GM12878 (cell line): ENCODE results near the gene NFE2. TPM values are rescaled to one million over a fixed set of nuclear protein-coding genes. Genes with fewer than 3 reads are reported as not detected.

Source experiments
- ATAC-seq: fragments of 200-7000 bp; cut with Tn5 transposase; 3 replicates; pipeline ENCODE4 v1.9.1; 2020; ENCODE audit warnings: mild to moderate bottlenecking, moderate library complexity
- BruUV-seq: library from RNA; stranded (reverse); fragments of 400-500 nt; replicated peaks from 2 replicates; lab custom pipeline; 2021; lab: Mats Ljungman, UMichigan
- CTCF ChIA-PET: fragments of 300-600 bp; sonication (Branson Sonifier 250); formaldehyde crosslinking; extraction: SDS; loops from one replicate; lab custom pipeline; 2021; ENCODE audit warnings: inconsistent platforms; lab: Yijun Ruan, JAX
- POLR2A ChIA-PET: fragments of 350-600 bp; formaldehyde crosslinking; extraction: SDS; loops from one replicate; lab custom pipeline; 2021; ENCODE audit warnings: inconsistent platforms; lab: Charles Lee
- RAD21 ChIA-PET: fragments of 300-600 bp; sonication (Branson Sonifier 250); formaldehyde crosslinking; loops from one replicate; lab custom pipeline; 2023; ENCODE audit warnings: antibody characterized with exemption; ENCODE audit not compliant: unreplicated experiment; lab: Charles Lee
- SMC1A ChIA-PET: fragments of 300-600 bp; sonication (Branson Sonifier 250); formaldehyde crosslinking; loops from one replicate; lab custom pipeline; 2023; ENCODE audit not compliant: unreplicated experiment, uncharacterized antibody; lab: Charles Lee
- DNase-seq: peaks from one replicate; pipeline ENCODE4 v3.0.0-alpha.2; 2011; ENCODE audit warnings: low read depth, low spot score
- FAIRE-seq: peaks from 3 replicates; lab custom pipeline; 2011; peaks lifted over from hg19 to GRCh38; lab: Jason Lieb, UNC
- H2AFZ ChIP-seq: 2 replicates; pipeline ENCODE4 v1.6.0; 2011; ENCODE audit warnings: low read depth, low read length, control low read depth; ENCODE audit not compliant: control insufficient read depth
- H3K27ac ChIP-seq: 2 replicates; pipeline ENCODE4 v1.5.1; 2011; ENCODE audit warnings: control low read depth; ENCODE audit not compliant: control insufficient read depth, insufficient read depth
- H3K27me3 ChIP-seq, 2 experiments: replicated peaks in 1 of 2; 2 replicates each; pipeline versions ENCODE4 v1.6.0 to v1.6.1; 2011; ENCODE audit warnings: low read length in 1 of 2; ENCODE audit not compliant: control insufficient read depth in 2 of 2, insufficient read depth in 2 of 2
- H3K36me3 ChIP-seq, 2 experiments: 2 replicates each; pipeline ENCODE4 v1.5.1; 2011; ENCODE audit warnings: low read length in 1 of 2; ENCODE audit not compliant: control insufficient read depth in 2 of 2, insufficient read depth in 2 of 2
- H3K4me1 ChIP-seq: 2 replicates; pipeline ENCODE4 v1.6.1; 2011; ENCODE audit warnings: mild to moderate bottlenecking, low read length, moderate library complexity, mixed read lengths; ENCODE audit not compliant: control insufficient read depth, insufficient read depth
- H3K4me2 ChIP-seq: 2 replicates; pipeline ENCODE4 v1.6.0; 2011; ENCODE audit warnings: control low read depth; ENCODE audit not compliant: control insufficient read depth, insufficient read depth
- H3K4me3 ChIP-seq: fragments of 200-600 bp; sonication (generic); 2 replicates; pipeline ENCODE4 v1.5.1; 2016
- H3K79me2 ChIP-seq: 2 replicates; pipeline ENCODE4 v1.6.0; 2011; ENCODE audit warnings: low read length; ENCODE audit not compliant: control insufficient read depth, insufficient read depth
- H3K9ac ChIP-seq: 2 replicates; pipeline ENCODE4 v1.8.0; 2011; ENCODE audit warnings: low read length, control low read depth, mixed read lengths; ENCODE audit not compliant: control insufficient read depth, insufficient read depth
- H3K9me3 ChIP-seq: replicated peaks from 3 replicates; pipeline ENCODE4 v1.5.1; 2011; ENCODE audit warnings: mild to moderate bottlenecking, low read length; ENCODE audit not compliant: control insufficient read depth, insufficient read depth
- H4K20me1 ChIP-seq: 2 replicates; pipeline ENCODE4 v1.6.0; 2011; ENCODE audit not compliant: control insufficient read depth, insufficient read depth
- POLR2AphosphoS5 ChIP-seq: IDR thresholded peaks from 2 replicates; pipeline ENCODE4 v1.6.1; 2011; ENCODE audit warnings: mild to moderate bottlenecking, low read length, inconsistent platforms
- RAD21 ChIP-seq: IDR thresholded peaks from 2 replicates; pipeline ENCODE4 v1.6.1; 2011; ENCODE audit warnings: mild to moderate bottlenecking, low read depth, low read length, moderate library complexity; ENCODE audit not compliant: insufficient read depth
- SMC3 ChIP-seq: IDR thresholded peaks from 2 replicates; pipeline ENCODE4 v1.6.1; 2011; ENCODE audit warnings: low read length, improper control_type of control experiment, borderline replicate concordance
- WGBS: methylation state at CpG from one replicate; pipeline ENCODE4 v1.1.6; 2016; ENCODE audit warnings: low lambda C conversion rate; ENCODE audit not compliant: insufficient replicate concordance, insufficient coverage; ENCODE audit errors: missing lambda C conversion rate; 5-methylcytosine and 5-hydroxymethylcytosine counted together
- in situ Hi-C: fragments of 300-500 bp; cut with MboI; formaldehyde crosslinking; loops from 9 replicates; pipeline ENCODE4 v1.14.3; 2018; ENCODE audit warnings: mixed read lengths
- intact Hi-C: fragments of 100-400 bp; cut with micrococcal nuclease; formaldehyde crosslinking; loops from one replicate; pipeline ENCODE4 v1.14.2; 2022; ENCODE audit not compliant: unreplicated experiment
- polyA plus RNA-seq, 11 experiments: library from polyadenylated mRNA; depleted of rRNA in 4 of 11; unstranded in 6 of 11; stranded (reverse) in 5 of 11; fragments of >200 nt; fragmentation: Nextera tagmentation in 4 of 11; fragmentation: Illumina TruSeq in 1 of 11; extraction: Ambion mirVana in 4 of 11; extraction: Trizol in 1 of 11; gene quantifications; 1 replicate in 1 of 11; 2 replicates in 10 of 11; pipeline versions ENCODE4 v1.2.1 to v1.2.3, GENCODE V29; 2011 to 2016; ENCODE audit warnings: inconsistent platforms in 2 of 11, missing spikeins in 2 of 11, low read depth in 1 of 11
- total RNA-seq, 4 experiments: library from RNA; depleted of rRNA in 3 of 4; stranded (reverse); fragments of >200 nt in 3 of 4; fragmentation: Illumina TruSeq in 1 of 4; extraction: Trizol in 1 of 4; gene quantifications; 2 replicates each; pipeline versions ENCODE4 v1.2.1 to v1.2.3, GENCODE V29; 2013 to 2021
- TF ChIP-seq, protein P1 (sequence below), 3 experiments: IDR thresholded peaks in 2 of 3; conservative IDR thresholded peaks in 1 of 3; 2 replicates each; pipeline ENCODE4 v1.5.1; 2011; ENCODE audit warnings: low read depth in 3 of 3, low read length in 3 of 3, mild to moderate bottlenecking in 3 of 3, control low read depth in 2 of 3, moderate library complexity in 2 of 3, inconsistent platforms in 1 of 3, mixed read lengths in 1 of 3; ENCODE audit not compliant: control insufficient read depth in 2 of 3, insufficient read depth in 1 of 3; ENCODE audit errors: extremely low read depth in 1 of 3

Gene NFE2
- total and polyA plus RNA-seq, 10 of the 15 experiments (the other 5 are each of a cell fraction or from before 2014, with no cell fraction given): 0.06 to 0.28 TPM; not detected in 8

DNA sequence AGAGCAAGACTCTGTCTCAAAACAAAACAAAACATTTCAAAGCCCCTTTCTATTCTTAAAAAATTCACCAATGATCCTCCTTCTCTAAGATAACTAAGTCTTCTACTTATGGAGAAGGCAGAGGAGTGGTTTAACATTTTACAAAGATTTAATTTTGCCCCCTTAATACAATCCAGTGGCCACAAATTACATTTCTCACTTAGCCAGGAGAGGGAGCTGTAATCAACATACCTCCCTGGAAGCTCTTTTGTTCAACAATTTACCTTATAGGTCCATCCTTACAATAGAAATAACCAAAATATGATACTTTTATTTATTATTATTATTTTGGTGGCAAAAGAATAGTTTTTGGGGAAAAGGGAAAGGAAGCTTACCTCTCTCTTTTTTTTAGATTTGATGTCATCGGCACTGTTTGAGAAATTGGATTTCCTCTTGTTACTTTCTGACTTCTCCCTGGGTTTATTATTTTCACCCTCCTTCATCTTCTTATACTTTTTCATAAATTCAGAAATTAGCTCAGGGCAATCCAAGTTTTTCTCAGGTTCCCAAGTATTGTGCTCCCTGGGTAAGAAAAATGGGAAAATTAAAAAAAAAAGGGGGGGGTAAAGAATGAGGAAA is 49.0 kb downstream of the NFE2 start:
- no peak overlapping the region for H3K4me3 ChIP-seq
- in situ Hi-C loops (no loop called here), intact Hi-C loops (loop anchor here (1.0 kb wide), 1 partner anchor 117 kb away; no protein-coding TSS in a partner anchor)
- DNase-seq (no peak), ATAC-seq (peak; percentile 91)
- ChIA-PET RAD21 (interaction anchor here (0.7 to 4.4 kb wide), 21 partner anchors 9 to 219 kb away, joined by 3 to 33 read pairs (median 7); partner anchors contain the start of genes CBX5, COPZ1, HNRNPA1 and HOXC5), CTCF (interaction anchor here (0.7 to 5.2 kb wide), 50 partner anchors 10 to 238 kb away, joined by 3 to 77 read pairs (median 5); partner anchors contain the start of genes CBX5, COPZ1, HNRNPA1 and NFE2), SMC1A (interaction anchor here (0.6 to 4.2 kb wide), 23 partner anchors 8 to 148 kb away, joined by 3 to 32 read pairs (median 5); partner anchors contain the start of genes CBX5, COPZ1 and HNRNPA1)
- H3K4me1 ChIP-seq: no peaks in the 10 kb centered on the region
- H3K4me2 ChIP-seq: no peak overlapping the region
- H3K36me3 ChIP-seq: peaks cover 1 to 11% of the 10 kb centered on the region in 2 experiments; a peak in 2 of 4 replicates
- H3K79me2 ChIP-seq: peaks cover 3% of the 10 kb centered on the region
- no peaks in the 10 kb centered on the region for H3K27me3 ChIP-seq
- no peak overlapping the region for H3K27ac ChIP-seq
- H3K9ac ChIP-seq: no peak overlapping the region
- BruUV-seq: no TSS peak
- WGBS: 100% methylated on average over 1 of the region's 1 CpG
- no peak for TF ChIP-seq POLR2AphosphoS5
- TF ChIP-seq SMC3: peak; percentile 67; the same call in 1 of the 2 replicates
- TF ChIP-seq, protein P1, sequence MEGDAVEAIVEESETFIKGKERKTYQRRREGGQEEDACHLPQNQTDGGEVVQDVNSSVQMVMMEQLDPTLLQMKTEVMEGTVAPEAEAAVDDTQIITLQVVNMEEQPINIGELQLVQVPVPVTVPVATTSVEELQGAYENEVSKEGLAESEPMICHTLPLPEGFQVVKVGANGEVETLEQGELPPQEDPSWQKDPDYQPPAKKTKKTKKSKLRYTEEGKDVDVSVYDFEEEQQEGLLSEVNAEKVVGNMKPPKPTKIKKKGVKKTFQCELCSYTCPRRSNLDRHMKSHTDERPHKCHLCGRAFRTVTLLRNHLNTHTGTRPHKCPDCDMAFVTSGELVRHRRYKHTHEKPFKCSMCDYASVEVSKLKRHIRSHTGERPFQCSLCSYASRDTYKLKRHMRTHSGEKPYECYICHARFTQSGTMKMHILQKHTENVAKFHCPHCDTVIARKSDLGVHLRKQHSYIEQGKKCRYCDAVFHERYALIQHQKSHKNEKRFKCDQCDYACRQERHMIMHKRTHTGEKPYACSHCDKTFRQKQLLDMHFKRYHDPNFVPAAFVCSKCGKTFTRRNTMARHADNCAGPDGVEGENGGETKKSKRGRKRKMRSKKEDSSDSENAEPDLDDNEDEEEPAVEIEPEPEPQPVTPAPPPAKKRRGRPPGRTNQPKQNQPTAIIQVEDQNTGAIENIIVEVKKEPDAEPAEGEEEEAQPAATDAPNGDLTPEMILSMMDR (IDR thresholded peaks at IDR 0.05 in 2 of 3, conservative IDR thresholded peaks at IDR 0.05 in 1 of 3; ENCODE audit: control insufficient read depth in 2 of 3, extremely low read depth in 1 of 3, insufficient read depth in 1 of 3, low read depth in 3 of 3, low read length in 3 of 3): peak; percentile 53 to 67 (median 64); a peak in 5 of 6 replicates
- TF ChIP-seq RAD21: peak; percentile 63
- TF ChIP-seq, all 136 proteins: peak for 3
- no peak overlapping the region for H2AFZ ChIP-seq
- no peaks in the 10 kb centered on the region for H3K9me3 ChIP-seq
- POLR2A ChIA-PET: interaction anchor here (0.6 to 3.7 kb wide), 13 partner anchors 10 to 874 kb away, joined by 3 to 16 read pairs (median 4); partner anchors contain the start of genes CBX5, COPZ1 and HNRNPA1
- FAIRE-seq: no peak
- no peaks in the 10 kb centered on the region for H4K20me1 ChIP-seq
